Left ventricle myocardium superior (tissue), 1 donor: Measurements from ENCODE around the gene AIMP1. TPM values are rescaled to one million over a fixed set of nuclear protein-coding genes. Genes with fewer than 3 reads are reported as not detected.

Experiments used
- ATAC-seq: fragments of 200-7000 bp; cut with Tn5 transposase; one replicate; pipeline ENCODE4 v1.9.1; 2020; ENCODE audit warnings: mild to moderate bottlenecking, moderate library complexity
- DNase-seq: peaks from one replicate; pipeline ENCODE4 v3.0.0-alpha.2; 2020
- intact Hi-C: fragments of 100-400 bp; cut with micrococcal nuclease; formaldehyde crosslinking; loops from one replicate; pipeline ENCODE4 v1.11.0; 2022
- long read RNA-seq: library from polyadenylated mRNA; unstranded; transcript quantifications from one replicate; pipeline ENCODE4 v2.0.0, GENCODE V29; 2021
- total RNA-seq: library from RNA; stranded (reverse); fragmentation: NEBNext Ultra II Directional; extraction: Animal tissue kit (Norgen Biotek cat#: 25700); gene quantifications from one replicate; pipeline ENCODE4 v1.2.1, GENCODE V29; 2021
- donor health status: DM: no; HTN: yes; CAD: no; lungs with severe emphysema.

The AIMP1 gene
- 36.6 TPM for total RNA-seq
- long read RNA-seq, transcript AIMP1-202 (7 exons, 2,586 nt) = major isoform, 41 of 53 reads
- long read RNA-seq, partial matches to known transcripts = 7 of 53 reads
- long read RNA-seq, other reads (novel, unspliced or antisense) = 4 of 53 reads

DNA sequence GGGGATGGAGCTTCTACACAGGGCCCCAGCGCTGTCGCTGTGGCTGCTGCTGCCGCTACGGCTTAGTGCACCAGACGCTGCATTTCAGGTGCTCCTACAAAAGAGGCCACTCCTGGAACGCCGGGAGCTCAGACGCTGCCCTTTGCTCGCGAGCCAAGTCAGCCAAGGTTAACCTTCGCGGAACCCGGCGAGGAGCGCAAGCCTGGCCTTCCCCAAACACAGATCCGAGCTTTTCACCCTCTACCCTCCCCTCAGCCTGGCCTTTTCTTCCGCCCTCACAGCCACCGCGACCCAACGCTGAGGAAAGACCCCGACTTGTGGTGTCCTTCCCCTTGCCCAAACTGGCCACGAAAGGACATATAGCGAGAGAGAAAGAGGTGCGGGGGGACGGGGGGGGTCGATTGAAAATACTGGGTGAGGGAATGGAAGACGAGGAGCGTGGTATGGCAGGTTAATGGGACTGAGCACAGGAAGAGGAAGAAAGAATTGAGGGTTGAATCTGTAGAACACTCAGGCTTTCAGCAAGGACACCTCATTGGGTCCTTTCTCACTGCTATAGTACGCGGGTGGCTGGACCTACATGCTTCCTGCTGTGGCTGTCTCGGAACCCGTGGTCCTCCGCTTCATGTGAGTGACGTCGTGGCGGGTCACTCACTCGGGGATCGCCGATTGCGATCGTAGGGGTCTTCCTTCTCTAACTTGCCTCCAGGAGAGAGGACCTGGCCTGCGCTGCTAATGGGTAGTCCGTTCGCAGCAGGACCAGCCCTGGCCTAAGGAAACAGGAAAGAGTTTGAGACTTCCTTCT, at the start of gene AIMP1, which contains the start of gene TBCK:
AIMP1 (plus strand) TSS at position 583 of the 805 bp plus-strand sequence. CDS start 8,460 bp downstream, outside the sequence.
TBCK (minus strand) TSS at position 242 of the 805 bp plus-strand sequence. CDS start 7,249 bp downstream, outside the sequence.
- ATAC-seq (peak; percentile 98), DNase-seq (peak; percentile 88)
- intact Hi-C loops = no loop called here

DNA sequence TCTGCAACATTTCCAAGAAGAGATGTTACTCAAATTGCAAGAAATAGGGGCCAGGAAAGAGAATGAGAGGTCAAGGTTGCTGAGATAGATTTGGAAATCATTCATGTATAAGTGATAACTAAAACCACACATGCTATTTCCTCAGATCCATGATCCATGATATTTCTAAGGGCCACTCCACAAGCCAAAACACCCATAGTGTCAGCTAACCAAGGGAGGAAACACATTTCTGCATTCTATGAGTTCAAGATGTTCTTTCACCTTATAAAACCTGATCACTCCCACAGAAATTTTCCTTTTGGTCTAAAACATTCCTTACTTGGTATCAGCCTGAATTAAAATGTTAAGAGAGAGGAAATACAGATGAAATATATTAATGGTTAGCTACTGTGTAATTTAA, 47.6 kb upstream of the AIMP1 start:
- ATAC-seq = no peak
- intact Hi-C loops = no loop called here
- no peak for DNase-seq

DNA sequence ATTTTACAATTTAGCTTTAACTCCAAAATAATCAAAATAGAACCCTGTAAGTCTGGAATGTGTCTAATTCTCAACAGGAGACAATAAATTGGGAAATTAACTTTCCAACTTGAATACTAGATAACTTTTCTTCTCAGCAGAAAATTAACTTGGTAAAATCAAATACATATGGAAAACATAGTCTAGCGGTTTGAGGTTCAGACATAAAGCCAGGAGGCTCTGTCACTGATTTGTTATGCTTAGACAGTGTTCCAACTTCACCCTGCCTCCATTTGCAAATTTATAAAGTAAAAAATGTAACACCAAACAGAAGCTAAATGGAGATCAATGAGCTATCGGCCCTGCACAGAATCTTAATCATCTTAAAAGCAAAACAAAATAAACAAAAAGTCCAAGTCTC, 46.6 kb upstream of the AIMP1 start:
- ATAC-seq (no peak), DNase-seq (no peak)
- intact Hi-C loops = no loop called here

DNA sequence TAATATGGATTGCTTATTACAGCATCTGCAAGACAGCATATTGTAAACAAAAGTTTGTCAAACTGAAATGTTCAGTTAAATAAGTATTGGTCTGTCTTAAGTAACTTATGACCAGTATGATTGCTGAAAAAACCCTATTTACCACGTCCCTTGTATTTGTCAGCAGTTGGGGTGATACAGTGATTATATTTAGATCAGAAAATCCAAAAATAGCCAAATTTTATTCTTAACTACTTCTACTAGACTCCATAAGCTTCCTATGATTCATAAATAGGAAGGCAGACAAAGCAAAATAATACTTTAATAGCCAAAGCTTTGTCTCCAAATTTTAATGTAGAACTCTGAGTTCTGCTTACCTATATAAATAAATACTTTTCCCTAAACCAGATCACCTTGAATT, 45.6 kb upstream of the AIMP1 start:
- intact Hi-C loops = no loop called here
- no peak for ATAC-seq

DNA sequence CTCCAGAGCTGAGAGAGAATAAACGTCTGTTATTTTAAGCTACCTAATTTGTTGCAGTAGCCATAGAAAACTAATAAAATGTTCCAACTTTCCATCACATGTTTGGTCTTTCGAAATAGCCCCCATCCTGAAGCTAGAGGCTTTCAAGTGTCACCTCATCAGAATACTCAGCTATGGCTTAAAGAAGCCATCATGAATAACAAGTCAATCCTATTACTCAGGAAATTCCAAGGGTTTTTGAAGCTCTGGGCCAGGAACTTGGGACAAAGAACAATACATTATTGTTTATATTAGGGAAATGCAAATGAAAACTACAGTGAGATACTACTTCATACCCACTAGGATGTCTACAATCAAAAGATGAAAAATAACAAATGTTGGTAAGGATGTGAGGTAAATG, 42.5 kb upstream of the AIMP1 start:
- no peak for DNase-seq
- ATAC-seq = no peak
- intact Hi-C loops = no loop called here

More for the DNA sequence above, 45.6 kb upstream of the AIMP1 start:
- no peak for DNase-seq

DNA sequence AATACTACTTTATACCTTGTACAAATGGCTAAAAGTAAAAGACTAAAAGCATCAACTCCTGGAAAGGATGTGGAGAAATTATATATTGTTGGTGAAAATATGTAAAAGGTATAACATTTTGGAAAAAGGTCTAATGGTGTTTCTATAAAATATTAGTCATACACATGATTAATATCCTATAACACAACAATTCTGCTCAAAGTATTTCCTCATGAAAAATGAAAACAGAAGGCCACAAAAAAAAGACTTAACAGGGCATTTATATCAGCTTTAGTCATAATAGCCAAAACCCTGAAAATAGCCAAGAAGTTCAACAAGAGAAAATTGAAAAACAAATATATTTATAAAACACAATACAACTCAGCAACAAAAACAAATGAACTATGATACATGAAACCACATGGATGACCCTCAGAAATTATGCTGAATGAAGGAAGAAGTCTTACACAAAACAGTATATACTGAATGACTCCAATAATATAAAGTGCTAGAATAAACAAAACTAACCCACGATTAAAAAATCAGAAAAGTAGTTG, 39.1 kb upstream of the AIMP1 start:
- intact Hi-C loops = no loop called here
- ATAC-seq (no peak), DNase-seq (no peak)

DNA sequence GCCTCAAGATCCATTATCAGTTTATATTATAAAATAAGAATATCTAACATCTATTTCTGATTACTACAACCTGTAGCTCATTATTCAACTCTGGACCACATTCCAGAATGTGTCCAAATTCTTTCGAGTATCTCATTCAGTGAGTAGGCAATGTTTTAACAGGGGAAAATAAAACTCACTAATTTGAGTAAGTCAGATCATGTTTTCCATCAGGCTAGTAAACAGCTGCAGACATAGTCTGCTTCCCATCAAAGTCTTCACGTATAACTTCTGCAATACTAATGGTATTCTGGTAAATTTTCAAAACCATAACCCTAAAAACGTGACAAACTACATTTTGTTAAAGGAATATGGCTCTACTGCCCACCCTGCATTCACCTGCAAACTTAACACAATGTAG, 32.1 kb upstream of the AIMP1 start:
- intact Hi-C loops = no loop called here
- DNase-seq = no peak
- no peak for ATAC-seq

DNA sequence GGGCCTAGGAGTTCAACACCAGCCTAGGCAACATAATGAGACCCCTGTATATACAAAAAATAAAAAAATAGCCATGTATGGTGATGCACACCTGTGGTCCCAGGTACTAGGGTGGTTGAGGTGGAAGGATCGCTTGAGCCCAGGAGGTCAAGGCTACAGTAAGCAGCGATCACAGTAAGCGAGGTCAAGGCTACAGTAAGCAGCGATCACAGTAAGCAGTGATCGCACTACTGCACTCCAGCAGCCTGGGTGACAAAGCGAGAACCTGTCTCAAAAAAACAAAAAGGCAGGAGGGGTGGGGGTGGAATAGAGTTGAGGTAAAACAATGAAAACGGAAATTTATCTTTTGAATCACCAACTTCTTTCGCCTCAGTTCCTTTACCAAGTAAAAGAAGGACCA, 29.7 kb upstream of the AIMP1 start:
- intact Hi-C loops = no loop called here
- ATAC-seq = no peak
- no peak for DNase-seq

DNA sequence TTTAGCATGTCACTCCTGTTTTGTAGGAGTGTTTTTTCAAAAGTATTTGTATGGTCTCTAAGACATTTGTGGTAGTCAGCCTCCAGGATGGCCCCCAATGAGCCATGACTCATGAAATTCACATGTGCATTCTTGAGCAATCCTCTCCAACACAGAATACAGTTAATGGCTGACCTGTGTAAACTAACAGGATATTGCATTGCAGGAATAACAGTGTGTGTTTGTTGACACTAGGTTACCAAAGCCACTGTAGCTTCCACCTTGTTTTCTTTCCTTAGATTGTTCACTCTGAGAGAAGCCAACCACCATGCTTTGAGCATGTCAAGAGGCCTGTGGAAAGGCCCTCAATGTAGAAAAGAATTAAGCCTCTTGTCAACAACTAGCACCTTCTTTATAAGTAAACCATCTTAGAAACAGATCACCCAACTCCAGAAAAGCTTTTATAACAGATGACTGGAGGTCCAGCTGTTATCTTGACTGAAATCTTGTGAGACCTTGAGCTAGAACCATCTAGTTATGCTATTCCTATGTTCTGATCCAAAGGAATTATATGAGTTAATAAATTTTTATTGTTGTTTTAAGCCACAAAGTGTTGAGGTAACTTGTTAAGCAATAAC, 28.9 kb upstream of the AIMP1 start:
- DNase-seq = no peak
- intact Hi-C loops = no loop called here
- no peak for ATAC-seq

DNA sequence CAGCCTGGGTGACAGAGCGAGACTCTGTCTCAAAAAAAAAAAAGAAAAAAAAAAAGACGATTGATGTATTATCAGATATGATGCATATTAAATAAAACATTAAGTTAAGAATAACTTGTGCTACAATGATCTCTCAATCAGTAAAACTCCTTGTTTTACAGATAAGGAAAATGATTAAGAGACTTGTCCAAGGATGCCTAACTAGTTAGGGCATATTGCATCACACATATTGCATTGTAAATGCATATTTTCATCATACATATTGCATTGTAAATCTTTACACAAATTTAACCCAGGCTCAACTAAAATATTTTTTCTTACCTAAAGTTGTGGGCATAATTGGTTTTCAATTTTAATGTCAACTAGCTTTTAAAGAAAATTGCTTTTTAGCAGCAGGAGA, 26.6 kb upstream of the AIMP1 start:
- DNase-seq = no peak
- intact Hi-C loops = no loop called here
- ATAC-seq = no peak

DNA sequence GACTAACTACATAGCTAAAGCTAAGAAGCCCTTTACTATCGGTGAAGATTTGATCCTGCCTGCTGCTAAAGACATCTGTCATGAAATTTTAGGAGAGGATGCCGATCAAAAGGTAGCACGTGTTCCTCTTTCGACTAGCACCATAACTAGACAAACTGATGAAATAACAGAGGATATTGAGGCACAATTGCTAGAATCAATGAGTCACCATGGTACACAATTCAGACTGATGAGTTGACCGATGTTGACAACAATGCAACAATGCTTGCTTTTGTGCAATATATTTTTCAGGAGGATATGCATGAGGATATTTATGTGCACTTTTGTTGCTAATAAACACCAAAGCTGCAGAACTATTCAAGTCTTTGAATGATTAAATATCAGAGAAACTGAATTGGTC, 24.7 kb upstream of the AIMP1 start:
- DNase-seq = no peak
- intact Hi-C loops = no loop called here
- ATAC-seq = no peak

DNA sequence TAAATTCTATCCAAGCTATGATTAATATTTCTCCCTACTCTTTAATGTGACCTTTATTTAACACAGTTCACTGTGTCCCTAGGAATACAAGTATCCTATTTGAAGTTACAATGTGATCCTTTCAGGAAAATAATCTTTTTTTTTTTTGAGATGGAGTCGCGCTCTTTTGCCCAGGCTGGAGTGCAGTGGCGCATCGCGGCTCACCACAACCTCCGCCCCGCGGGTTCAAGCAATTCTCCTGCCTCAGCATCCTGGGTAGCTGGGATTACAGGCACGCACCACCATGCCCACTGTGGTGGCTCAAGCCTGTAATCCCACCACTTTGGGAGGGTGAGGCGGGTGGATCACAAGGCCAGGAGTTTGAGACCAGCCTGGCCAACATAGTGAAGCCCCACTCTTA, 22.3 kb upstream of the AIMP1 start:
- intact Hi-C loops = no loop called here
- no peak for DNase-seq
- no peak for ATAC-seq

DNA sequence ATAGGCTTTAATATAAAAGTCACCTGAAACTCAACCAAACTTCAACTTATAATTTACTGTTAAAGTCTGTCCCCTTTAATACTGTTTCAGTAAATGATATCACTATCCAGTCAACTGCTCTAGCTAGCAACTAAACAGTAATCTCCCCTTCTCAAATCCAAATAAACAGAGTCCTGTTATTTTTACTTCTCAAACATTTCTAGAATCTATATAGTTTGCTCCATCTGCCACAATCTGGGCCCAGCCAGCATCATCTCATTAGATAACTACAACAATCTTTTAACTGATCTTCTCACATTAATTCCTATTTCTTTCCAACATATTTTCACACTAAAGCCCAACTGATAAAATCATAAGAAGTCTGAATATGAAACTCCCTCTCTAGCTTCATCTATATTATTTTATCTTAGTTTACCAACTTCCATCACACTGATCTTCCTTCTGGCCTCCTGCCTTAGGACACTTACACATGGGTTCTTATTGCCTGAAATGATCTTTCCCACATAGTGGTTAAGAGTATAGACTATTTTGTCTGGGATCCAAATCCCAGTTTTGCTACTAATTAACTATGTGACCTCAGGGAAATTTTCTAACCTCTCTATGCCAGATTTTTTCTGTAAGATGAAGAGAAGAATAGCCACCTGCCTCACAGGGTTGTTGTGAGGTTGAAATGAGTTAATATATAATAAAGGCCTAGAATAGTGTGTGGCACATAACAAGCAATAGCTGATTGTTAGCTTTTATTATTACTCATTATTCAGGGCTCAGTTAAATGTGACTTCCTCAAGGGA, 18.9 kb upstream of the AIMP1 start:
- no peak for ATAC-seq
- intact Hi-C loops = no loop called here
- DNase-seq = no peak

DNA sequence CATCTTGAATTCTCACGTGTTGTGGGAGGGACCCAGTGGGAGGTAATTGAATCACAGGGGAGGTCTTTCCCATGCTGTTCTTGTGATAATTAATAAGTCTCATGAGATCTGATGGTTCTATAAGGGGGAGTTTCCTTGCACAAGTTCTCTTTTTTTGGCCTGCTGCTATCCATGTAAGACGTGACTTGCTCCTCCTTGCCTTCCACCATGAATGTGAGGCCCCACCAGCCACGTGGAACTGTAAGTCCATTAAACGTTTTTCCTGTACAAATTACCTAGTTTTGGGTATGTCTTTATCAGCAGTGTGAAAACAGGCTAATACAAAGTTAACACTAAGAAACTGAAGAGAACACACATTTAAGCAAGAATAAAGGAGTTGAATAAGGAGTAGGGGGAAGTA, 16.4 kb upstream of the AIMP1 start:
- DNase-seq = no peak
- no peak for ATAC-seq
- intact Hi-C loops = no loop called here

DNA sequence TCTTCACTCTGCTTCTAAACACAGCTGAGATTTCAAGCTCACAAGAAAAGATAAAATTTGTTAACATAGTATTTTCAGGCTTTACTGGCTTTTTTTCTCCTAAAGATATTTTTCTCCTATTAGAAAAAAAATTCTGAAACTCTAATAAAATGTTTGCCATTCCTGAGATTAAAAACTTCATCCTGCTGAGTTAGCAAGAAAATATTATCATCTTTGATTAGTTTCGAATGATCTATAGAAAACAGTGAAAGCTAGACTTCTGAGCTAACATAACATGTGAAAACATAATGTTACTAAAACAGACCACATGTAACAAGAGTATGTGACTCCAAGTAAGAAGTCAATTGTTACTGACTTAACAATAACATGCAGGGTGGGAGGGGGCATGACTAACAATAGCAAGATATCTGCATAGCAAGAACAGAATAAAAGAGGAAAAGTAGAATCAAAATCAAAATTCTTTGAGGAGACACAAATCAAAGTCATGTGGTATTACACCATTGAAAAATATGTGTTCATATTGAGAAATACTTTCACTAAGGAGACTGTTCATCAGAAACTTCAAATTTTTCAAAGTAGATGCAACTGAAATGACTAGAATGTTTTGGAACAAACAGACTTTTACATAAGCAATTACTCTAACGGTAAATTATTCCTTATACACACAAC, 14.8 kb upstream of the AIMP1 start:
- no peak for ATAC-seq
- intact Hi-C loops = no loop called here
- no peak for DNase-seq

DNA sequence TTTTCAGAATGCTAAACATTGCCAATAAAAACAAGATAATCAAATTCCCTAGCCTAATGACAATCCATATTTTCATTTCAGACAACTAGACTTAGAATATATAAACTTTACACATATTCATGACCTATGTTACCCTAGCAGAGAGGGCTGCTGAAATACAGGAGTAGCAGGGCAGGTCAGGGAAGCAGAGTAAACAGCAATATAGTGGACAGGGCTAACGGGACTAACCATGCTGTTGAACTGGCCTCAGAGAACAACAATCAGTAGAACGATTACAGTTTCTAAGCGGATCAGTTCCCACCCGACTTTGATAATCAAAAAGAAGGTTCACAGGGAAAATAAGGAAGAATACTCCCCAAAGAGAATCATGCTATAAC, 14.3 kb upstream of the AIMP1 start:
- ATAC-seq = no peak
- no peak for DNase-seq
- intact Hi-C loops = no loop called here

DNA sequence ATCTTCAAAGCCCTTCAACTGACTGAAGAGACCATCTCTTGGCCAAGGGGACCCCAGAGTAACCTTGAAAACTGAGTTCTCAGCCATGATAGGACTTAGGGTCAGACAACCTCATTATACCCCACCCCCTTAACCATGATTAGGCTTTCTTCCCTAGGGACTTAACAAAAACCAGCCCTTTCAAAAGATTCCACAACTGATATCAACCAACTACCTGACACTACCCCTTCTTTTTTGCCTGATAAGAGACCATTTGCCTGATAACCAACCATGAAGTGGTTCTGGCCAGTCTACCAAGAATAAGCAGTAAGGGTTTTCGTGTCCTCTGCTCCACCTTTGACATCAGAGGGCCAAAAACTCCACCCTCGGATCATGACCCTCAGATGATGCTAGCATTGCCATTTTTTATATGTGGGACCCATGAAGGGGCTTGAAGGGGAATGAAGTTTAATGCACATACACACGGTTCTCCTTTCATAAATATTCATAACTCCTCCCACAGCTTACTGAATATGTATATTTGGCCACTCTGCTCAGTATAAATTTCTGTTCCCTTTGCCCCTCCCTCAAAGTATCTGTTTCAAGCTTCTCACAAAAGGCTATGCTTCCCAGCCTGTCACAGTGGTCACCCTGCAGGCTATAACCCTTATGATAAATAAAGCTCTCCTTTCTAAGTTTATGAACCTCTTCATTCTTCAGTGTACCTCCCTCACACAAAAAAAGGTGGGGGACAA, 12.6 kb upstream of the AIMP1 start:
- DNase-seq (no peak), ATAC-seq (no peak)
- intact Hi-C loops = no loop called here

DNA sequence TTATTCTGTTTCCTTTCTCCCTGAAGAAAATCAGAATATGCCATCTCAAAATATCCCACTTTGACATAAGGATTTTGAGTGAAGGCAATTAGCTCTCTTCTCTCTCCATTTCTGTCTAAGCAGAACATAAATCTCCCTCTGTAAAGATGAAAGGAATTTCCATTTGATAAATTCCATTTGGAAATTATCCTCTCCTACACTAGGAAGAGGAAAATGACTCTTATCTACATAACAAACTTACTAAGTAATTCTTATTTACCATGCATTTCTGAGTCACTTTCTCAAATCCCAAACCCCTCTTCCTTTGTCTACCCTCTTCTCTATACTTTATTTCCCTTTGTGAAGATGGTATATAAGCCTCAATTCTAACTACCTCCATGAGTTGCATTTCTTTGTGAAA, 11.7 kb upstream of the AIMP1 start:
- intact Hi-C loops = no loop called here
- DNase-seq = no peak
- ATAC-seq = no peak
